Nucleus accumbens (tissue), 56 donors: ENCODE results near the gene PARP4.
A peak's percentile ranks its signal among the peaks of the same experiment; 100 is the strongest.
"Not testable (repeated sequence)": the region's sequence is repeated elsewhere in the genome, so short reads cannot be mapped to it uniquely, and the experiment has no call there.

Experiments used
- DNase-seq, 56 donors: peaks; one replicate each; lab custom pipeline; 2025; lab: John Stamatoyannopoulos, UW

PARP4 gene

DNA sequence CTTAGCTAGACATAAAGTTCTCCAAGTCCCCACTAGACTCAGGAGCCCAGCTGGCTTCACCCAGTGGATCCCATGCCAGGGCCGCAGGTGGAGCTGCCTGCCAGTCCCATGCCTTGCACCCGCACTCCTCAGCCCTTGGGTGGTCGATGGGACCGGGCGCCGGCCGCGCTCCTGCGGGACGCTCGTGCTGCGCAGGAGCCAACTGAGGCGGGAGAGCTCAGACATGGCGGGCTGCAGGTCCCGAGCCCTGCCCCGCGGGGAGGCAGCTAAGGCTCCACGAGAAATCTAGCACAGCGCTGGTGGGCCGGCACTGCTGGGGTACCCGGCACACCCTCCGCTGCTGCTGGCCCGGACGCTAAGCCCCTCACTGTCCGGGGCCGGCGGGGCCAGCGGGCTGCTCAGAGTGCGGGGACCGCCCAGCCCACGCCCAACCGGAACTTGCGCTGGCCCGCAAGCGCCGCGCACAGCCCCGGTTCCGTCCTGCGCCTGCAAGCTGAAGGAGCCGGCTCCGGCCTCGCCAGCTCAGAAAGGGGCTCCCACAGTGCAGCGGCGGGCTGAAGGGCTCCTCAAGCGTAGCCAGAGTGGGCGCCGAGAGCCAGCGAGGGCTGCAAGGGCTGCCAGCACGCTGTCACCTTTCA lies 5.8 kb downstream of the PARP4 start:
- no peak for DNase-seq

DNA sequence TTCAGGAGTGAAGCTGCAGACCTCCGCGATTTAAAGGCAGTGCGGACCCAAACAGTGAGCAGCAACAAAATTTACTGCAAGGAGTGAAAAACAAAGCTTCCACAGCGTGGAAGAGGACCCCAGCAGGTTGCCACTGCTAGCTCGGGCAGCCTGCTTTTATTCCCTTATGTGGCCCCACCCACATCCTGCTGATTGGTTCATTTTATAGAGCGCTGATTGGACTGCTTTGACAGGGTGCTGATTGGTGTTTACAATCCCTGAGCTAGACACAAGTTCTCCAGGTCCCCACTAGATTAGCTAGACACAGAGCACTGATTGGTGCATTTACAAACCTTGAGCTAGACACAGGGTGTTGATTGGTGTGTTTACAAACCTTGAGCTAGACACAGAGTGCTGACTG lies 6.3 kb downstream of the PARP4 start:
- not testable (repeated sequence) for DNase-seq

DNA sequence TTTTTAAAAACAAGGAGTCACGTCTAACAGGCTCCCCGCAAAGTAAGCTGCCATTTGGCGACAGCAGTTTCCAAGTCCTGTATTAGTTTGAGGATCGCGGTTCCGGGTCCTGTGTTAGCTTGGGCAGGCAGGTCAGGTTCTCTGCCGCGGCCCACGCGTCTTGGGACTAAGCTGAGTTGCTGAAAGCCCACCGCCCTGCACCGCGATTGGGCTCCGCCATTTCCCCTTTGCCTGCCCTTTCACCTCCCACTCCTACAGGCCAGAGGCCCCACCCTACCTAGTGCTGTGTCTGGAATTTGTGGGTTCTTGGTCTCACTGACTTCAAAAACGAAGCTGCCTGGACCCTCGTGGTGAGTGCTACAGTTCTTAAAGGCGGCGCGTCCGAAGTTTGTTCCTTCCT lies 6.8 kb downstream of the PARP4 start:
- DNase-seq: no peak

DNA sequence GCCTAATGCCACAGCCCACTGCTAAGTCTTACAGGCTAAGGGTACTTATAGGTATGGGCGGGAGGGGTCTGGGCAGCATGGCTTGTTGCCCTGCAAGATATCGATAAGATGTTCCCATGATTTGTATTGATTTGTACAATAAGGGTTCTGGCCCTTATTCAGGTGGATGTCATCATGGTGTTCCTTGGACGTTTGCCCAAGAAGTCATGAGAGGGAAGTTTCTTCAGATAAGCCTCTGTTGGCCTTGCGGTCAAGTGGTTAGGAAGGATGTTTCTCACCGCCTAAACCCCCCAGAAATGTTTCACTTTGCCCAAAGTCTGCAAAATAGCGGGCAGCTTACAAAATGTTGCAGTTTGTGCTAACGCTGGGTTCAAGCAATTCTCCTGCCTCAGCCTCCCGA lies 7.3 kb downstream of the PARP4 start:
- DNase-seq: no peak

DNA sequence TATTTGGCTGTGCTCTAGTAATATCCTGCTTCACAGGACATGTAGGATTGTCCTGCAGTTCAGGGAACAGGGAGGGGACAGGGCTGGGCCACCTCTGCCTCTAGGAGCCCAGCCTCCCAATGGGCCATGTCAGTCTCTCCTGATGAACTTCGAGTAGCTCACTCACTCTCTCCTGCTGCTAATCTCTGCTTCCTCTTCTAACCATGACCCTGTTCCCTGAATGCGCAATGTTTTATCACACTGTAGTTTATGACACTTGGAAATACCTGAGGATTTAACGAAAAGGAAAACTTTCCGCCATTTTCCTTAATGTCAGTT lies 9.2 kb downstream of the PARP4 start:
- no peak for DNase-seq

DNA sequence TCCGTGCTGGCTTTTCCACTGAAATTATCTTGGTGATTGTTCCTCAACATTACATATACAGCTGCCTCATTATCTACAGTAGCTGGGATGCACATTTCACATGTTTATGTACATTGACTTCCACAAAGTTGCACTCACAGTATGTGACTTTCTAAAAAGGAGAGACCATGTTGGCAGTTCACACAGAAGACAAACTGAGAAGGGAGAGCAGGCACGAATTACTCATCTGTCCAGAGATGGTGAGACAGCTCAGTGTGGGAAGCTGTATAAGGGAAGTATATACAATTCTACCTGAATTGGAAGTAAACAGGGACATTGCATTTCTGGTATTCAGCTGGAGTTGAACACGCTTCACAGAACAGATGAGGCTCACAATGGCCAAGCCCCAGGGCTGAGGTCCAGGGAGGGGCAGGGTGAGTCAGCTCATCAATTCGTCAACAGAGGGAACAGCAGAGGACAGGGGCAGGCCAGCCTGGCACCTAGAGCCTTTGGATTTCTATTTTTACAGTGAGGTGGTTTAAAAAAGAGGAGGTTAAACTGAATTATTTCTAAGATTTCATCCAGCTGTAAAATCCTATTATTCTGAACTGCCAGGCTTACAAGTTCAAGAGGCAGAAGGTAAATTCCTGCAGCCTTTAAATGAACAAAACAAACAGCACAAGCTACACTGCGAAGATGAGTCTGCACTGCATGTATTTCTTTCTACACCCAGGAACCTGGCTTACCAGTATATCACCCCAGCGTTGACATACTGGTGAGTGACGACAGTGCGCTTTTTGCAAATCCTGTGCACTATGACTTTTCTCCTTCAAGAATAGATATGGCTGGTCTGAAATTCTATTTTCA lies 9.8 kb downstream of the PARP4 start:
- DNase-seq: peak in 3 of 56 donors; percentile 8 to 37 (median 22)

DNA sequence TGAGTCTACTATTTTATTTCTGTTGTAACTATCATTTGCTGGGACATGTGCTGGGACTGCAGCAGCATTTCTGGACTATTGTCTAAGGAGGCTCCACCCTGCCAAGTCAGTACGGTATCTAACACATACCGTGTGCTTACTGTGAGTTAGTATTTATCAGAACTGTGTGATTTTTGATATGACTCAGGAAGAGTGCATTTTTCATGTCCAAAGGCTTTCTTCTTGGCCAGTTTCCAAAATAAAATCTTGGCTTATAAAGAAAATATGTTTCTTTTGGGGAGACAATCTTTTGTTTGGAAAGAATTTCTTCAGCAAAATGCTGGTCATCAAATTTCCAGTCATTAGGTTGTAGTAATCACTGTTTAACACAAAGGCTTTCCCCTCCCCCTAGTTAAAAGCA lies 11.6 kb downstream of the PARP4 start:
- no peak for DNase-seq

DNA sequence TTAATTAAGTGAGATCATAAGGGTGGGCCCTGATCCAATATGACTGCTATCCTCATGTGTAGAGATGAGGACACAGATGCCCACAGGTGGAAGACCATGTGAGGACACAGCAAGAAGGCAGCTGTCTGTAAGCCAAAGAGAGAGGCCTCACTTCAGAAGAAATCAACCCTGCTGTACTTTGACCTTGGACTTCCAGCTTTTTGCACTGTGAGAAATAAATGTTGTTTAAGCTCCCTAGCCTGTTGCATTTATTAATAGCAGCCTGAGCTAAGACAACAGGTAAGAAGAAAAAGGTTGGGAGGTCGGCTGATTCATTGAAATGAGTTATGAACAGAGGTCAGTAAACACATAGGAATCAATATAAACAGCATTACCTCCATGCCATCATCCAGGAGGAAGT lies 14.8 kb downstream of the PARP4 start:
- no peak for DNase-seq

DNA sequence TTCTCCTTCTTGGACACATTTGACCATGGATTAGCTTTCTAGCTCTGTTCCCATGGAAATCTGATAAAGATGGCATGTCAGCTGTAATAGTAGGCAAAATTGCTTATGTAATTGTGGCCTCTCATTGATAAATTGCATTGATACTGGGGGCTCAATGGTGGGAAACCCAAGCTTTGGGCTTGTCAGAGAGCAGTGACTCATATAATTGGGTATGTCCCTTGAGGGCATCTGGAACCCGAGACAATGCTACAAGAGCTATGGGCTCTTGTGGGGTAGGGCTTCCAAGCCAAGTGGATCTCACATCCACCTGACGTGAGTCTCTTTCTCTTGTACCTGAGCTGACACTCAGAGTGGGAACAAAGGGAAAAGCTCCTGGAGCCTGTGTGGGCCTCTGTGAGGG lies 16.3 kb downstream of the PARP4 start:
- DNase-seq: not testable (repeated sequence)

DNA sequence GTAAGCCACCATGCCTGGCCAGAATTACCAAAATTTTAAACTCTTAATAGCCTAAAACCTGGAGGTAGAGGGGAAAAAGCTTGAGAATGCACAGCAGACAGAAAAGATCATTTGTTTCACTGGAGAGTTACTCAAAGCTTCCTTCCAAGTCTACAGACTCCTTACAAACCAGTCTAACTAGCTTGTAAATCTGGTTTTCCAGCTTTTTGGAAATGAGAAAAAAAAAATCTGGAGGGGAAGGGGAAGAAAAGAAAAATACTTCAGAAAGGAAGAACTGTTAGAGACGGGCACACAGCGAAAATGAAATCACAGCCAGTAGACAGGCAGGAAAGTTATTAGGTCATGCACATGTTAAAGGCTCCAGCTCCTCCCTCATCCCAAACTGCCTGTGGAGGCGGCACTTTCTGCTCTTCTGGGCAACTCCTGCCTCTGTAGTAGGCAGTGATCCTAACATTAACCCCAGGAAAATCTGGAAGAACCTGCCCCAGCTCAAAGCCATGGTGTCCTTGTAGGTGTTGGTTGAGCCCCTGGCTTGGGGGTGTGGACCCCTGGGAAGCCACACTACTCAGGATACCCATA lies 17.3 kb downstream of the PARP4 start:
- no peak for DNase-seq

DNA sequence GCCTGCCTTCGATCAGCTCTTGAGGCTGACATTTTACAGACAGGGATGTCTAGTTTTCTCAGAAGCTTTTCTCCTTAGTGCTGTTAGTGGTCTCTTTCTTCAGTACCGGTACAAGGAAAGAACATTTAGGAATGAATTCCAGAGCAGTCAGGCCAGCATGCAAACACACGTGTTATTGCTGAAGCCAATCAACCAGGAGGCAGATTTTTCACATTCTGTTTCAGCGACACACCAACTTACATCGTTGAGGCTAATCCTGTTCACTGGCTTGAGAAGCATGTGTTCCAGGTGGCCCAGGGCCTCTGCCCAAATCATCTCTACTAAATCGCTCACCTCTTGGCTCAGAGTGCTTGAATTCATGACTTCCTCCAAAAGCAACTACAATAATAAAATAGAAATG lies 19.2 kb downstream of the PARP4 start:
- DNase-seq: no peak

DNA sequence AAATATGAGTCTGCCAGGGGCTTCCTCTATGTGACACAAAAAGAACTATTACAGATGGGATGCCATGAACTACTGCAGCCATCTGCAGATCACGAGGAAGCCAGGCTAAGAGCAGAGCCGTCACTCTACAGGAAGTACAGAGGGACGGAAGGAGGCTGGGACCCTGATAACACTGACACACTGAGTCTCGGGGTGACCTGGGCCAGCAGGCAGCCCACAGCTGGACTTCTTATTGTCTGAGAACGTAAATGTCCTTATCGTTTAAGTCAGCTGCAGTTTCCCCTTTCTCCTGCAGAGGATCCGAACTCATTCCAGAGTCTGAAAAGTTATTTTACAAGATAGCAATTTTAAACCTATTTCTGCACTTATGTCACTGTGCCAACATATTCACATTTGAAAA lies 20.7 kb downstream of the PARP4 start:
- DNase-seq: no peak

DNA sequence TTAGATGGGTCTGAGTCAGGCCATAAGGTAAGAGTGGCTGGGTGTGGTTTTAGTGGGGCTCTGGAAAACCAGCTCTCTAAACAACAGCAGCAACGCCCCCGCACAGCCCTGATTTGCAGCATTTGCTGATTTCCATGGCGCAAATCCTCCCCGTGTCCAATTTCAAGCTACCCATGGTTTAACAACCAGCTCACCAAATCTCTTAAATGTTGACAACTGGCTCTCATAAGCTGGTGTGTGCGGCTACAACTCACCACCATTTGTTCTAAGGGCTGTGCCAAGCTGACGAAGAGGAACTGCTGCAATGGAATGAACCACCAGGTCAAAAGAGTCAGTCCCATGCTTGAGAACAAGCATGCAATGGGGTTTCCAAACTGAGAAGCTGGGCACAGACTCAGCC lies 22.9 kb downstream of the PARP4 start:
- no peak for DNase-seq

DNA sequence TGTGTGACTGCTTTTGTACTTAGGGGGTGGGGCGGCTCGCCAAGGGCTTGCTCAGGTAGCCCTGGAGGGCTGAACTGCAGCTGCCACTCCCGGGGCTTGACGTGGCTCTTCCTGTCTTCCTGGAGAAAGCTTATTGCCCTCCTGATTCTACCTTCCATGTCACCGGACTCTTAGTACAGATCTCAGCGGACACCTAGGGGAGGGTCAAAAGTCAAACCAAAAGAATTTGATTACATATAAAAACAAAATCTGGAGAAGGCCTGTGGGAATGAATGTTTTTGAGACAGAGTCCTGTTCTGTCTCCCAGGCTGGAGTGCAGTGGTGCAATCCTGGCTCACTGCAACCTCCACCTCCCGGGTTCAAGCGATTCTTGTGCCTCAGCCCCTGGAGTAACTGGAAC lies 24.5 kb downstream of the PARP4 start:
- DNase-seq: not testable (repeated sequence)

DNA sequence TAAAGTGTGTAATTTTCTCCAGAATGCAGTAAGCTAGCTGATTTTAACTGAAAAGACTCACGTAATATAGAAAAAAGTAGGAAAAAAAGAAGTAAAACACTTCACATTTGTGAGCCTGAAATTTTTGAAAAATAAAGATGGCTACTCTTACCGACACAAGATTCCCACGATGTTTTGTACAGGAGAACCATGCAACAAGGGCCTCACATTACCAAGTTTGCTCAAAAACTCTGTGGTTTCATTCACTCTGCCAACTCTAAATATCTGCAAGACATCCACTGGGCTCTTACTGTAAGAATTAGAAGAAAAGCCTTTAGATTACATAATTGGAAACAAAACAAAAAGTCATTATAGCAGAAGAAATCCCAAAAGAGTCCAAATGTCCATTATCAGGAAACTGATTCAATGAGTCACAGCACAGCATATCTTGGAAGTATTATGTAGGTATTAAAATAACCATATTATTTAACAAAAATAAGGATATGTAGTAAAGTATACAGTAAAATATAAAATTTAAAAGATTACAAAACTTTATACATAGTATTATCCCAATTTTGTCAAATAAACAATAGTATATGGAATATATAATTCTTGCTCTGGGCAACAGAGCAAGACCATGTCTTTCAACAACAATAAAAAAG lies 26.4 kb downstream of the PARP4 start:
- not testable (repeated sequence) for DNase-seq

DNA sequence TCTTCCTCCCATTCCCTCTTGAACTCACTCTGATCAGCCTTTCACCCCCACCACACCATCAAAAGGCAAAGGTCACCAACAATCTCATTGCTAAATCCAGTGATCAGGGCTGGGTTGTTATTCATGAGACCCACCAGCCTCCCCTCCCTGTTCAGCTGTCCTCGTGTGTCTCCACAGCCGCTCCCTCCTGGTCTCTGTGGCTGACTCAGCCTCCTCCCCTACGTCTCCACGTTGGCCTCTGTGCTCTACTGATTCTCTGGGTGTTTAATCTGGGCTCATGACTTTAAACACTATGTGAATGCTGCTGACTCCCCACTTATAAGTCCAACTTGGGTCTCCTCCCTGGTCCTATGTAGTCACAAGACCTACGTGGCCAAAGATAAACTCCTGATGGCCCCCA lies 38.9 kb downstream of the PARP4 start:
- DNase-seq: no peak

DNA sequence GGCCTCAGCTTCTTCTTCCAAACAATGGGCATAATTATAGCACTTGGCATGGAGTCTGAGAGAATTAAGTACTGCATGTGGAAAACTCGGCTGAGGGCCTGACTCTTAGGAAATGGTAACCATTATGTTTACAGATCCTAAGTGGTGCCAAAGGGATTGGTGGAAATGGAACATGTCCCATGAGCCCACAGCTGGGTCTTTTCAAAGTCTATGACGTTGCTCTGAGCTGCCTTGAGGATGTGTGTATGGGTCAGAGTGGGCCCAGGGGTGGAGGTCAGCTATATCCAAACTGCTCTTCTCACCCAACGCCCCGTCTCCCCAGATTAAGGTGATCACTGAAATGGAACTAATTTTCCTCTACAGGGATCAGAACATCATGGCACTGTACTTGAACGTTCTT lies 40.4 kb downstream of the PARP4 start:
- DNase-seq: not testable (repeated sequence)

DNA sequence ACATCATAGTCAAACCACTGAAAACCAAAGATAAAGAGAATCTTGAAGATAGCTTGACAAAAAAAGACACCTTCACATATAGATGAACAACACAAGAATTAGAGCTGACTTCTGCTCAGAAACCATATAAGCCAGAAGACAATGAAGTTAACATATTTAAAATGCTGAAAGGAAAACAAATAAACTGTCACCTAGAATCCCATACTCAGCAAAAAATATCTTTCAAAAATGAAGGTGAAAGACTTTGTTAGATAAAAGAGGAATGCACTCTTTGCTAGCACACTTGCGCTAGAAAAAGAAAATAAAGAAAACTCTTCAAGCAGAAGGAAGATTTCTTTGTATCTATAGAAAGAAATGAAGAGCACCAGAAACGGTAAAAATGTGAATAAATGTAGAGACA lies 49.5 kb downstream of the PARP4 start:
- DNase-seq: no peak

DNA sequence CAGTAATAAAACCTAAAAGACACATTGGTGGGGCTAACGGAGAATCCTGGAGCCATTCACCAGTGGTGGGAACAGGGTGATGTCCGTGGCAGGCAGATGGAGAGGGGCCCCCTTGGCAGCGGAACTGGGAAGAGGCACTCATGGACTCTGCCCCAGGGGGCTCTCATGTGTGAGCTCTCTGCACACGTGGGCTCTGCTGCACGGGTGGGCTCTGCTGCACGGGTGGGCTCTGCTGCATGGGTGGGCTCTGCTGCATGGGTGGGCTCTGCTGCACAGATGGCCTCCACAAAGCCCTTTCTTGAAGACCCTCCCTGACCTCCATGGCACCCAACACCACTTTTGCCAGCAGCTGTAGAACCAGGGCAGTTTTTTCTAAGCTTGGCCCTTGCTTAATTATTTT lies 52.3 kb downstream of the PARP4 start:
- no peak for DNase-seq

DNA sequence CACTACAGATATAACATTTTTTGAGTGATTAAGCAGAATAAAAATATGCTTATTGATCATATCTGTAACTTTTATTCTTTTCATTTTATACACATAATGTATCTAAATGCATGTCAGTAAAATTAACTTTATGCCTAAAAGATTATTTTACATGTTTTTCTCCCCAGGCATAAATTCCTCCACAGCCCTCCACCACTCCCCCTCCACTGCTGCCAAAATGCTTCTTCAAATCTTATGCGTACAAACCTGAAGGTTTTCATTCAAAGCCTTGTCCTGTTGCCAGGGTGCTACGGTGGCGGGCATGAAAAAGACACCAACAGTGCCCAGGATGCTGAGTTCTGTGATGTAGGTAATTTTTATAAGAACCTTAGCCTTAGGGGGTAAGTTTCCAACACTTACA lies 52.9 kb downstream of the PARP4 start:
- DNase-seq: no peak

DNA sequence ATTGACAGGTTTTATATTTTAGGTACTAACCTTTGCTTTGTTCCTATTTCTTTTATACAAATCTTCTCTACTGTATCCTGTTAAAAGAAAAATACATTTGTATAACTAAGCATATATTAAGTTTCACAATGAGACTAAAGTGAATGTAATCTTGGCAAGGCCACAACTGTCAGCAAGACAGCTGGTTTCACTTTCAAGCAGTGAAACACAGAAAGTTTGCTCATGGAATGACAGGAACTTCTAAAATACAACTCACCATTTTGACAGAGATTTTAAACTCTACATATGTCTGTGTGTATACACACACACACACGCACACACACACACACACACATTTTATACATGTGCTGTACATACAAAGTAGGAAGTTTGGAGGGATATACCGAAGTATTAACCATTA lies 53.3 kb downstream of the PARP4 start:
- no peak for DNase-seq

DNA sequence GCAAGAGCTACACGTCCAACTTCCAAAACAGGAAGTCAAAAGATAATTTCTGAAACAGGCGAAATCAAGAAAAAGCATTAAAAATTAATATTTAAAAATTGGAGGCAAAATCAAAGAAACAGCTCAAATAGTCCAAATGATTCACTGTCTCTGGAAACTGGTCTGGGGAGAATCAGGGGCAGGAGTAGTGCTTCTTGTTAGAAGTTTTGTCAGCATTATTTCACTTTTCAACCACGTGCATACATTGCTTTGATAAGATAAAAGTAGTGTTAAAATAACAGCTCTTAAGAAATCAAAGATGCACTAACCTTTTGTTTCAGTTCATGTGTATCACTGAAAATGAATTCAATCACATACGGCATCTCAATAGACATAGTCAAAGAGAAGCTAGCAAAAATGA lies 53.8 kb downstream of the PARP4 start:
- DNase-seq: no peak
